22Rv1 (cell line): ENCODE data around the gene SGPL1.

Experiments used
- CTCF ChIP-seq: fragments of 450-650 bp; IDR thresholded peaks from 2 replicates; pipeline ENCODE4 v1.5.1; 2017; ENCODE audit warnings: mild to moderate bottlenecking
- ZFX ChIP-seq: fragments of 450-650 bp; IDR thresholded peaks from 2 replicates; pipeline ENCODE4 v1.6.1; 2017; ENCODE audit warnings: antibody characterized with exemption, borderline replicate concordance

DNA sequence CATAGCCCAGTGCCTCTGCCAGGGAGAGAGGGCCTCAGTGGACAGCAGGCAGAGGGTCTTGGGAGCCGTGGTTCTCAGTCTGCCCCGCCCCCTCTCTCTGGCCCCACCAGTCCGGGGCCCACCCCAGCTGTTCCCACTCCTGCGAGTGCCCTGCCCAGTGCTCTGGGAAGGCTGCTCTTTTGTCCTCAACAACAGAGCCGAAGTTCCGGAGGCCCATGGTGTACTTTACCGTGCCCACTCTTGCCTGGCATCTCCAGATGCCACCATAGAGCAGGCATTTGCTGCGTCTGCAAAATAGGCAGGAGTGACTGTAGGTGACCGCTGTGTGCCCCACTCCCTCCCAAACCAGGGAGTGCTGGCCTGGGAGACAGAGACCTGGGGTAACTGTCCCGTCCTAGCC, 101.9 kb downstream of the SGPL1 start:
- TF ChIP-seq CTCF (no peak), ZFX (no peak)
